Activated B cell treated with CpG ODN at 0.5 μM for 24 hours (primary cell): ENCODE data around the gene CENPX. TPM values are rescaled to one million over a fixed set of nuclear protein-coding genes. Genes with fewer than 3 reads are reported as not detected.
A peak's percentile ranks its signal among the peaks of the same experiment; 100 is the strongest.

ENCODE experiments used
- ATAC-seq: fragments of 200-7000 bp; cut with Tn5 transposase; one replicate; pipeline ENCODE4 v1.10.0; 2021; ENCODE audit warnings: low read depth, mild to moderate bottlenecking, moderate library complexity
- CTCF ChIA-PET: fragments of 350-600 bp; sonication (Branson Sonifier 250); formaldehyde crosslinking; loops from one replicate; lab custom pipeline; 2021; ENCODE audit warnings: antibody characterized with exemption; lab: Charles Lee
- POLR2A ChIA-PET: fragments of 350-600 bp; sonication (Branson Sonifier 250); formaldehyde crosslinking; loops from one replicate; lab custom pipeline; 2021; ENCODE audit warnings: antibody characterized with exemption; lab: Charles Lee
- DNase-seq: peaks from one replicate; pipeline ENCODE4 v3.0.0; 2022
- H3K27ac Mint-ChIP-seq: one replicate; pipeline ENCODE4 v1.8.0; 2020; ENCODE audit warnings: mixed read lengths
- H3K27me3 Mint-ChIP-seq: one replicate; pipeline ENCODE4 v1.8.0; 2021; ENCODE audit warnings: mixed read lengths
- H3K36me3 Mint-ChIP-seq: one replicate; pipeline ENCODE4 v1.8.0; 2021; ENCODE audit warnings: low read depth, mixed read lengths
- H3K4me1 Mint-ChIP-seq: one replicate; pipeline ENCODE4 v1.8.0; 2021; ENCODE audit warnings: mixed read lengths
- H3K4me3 Mint-ChIP-seq: one replicate; pipeline ENCODE4 v1.8.0; 2020; ENCODE audit warnings: mild to moderate bottlenecking, mixed read lengths
- H3K9me3 Mint-ChIP-seq: one replicate; pipeline ENCODE4 v1.8.0; 2020; ENCODE audit warnings: mixed read lengths
- intact Hi-C: fragments of 100-400 bp; cut with micrococcal nuclease; formaldehyde crosslinking; loops from one replicate; pipeline ENCODE4 v1.15.1; 2024
- total RNA-seq: library from RNA; stranded (reverse); gene quantifications from 2 replicates; pipeline ENCODE4 v1.2.3, GENCODE V29; 2022
- TF ChIP-seq, protein P1 (sequence below): fragments of 200-600 bp; IDR thresholded peaks from one replicate; pipeline ENCODE4 v1.8.0; 2022; ENCODE audit warnings: antibody characterized with exemption, mild to moderate bottlenecking

The CENPX gene
- total RNA-seq, 1 donor from 2014 or later = 41.7 TPM

DNA sequence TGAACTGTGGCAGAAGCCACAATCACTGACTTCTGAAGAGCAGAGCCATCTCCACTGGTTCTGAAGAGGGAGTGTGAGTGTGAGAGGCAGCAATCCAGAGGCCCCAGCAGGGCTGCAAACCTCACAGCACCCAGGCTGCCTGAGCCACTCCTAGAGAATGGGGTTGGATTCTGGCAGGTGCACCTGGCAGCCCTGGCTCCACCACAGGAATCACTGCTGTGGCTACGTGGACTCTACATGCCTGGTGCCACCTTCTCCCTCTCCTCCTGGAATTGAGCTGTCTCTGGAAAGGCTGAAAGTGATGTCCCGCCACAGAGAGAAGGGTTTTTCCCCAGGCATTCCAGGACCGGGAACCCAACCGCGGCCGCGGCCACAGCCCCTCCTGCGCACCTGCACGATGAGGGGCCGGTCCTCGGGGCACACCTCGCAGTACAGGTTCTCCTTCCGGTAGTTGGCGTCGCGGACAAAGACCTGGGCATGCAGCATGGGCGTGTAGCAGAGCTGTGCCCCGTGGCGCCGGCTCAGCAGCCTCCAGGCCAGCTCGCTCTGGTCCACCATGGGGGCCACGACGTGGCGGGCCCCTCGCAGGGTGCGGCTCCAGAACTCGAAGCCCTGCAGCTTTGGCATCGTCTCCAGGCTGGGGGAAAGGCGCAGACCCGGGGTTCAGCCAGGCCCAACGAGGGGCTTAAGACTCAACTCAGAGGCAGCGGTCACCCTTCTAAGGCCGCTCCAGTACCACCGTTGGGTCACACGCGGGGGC lies 41.9 kb upstream of the CENPX start:
- DNase-seq (no peak), ATAC-seq (no peak)
- ChIA-PET POLR2A (interaction anchor here (0.8 to 3.2 kb wide), 7 partner anchors 10 to 381 kb away, joined by 5 to 14 read pairs (median 7); partner anchors contain the start of genes ARL16, DCXR, FASN and HGS), CTCF (no interaction called here)
- TF ChIP-seq, protein P1, sequence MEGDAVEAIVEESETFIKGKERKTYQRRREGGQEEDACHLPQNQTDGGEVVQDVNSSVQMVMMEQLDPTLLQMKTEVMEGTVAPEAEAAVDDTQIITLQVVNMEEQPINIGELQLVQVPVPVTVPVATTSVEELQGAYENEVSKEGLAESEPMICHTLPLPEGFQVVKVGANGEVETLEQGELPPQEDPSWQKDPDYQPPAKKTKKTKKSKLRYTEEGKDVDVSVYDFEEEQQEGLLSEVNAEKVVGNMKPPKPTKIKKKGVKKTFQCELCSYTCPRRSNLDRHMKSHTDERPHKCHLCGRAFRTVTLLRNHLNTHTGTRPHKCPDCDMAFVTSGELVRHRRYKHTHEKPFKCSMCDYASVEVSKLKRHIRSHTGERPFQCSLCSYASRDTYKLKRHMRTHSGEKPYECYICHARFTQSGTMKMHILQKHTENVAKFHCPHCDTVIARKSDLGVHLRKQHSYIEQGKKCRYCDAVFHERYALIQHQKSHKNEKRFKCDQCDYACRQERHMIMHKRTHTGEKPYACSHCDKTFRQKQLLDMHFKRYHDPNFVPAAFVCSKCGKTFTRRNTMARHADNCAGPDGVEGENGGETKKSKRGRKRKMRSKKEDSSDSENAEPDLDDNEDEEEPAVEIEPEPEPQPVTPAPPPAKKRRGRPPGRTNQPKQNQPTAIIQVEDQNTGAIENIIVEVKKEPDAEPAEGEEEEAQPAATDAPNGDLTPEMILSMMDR = no peak
- Mint-ChIP-seq H3K27me3 (no peaks in the 10 kb centered on the region), H3K27ac (no peak overlapping the region), H3K4me1 (peaks cover 15% of the 10 kb centered on the region), H3K4me3 (peak overlapping the region; percentile 72), H3K9me3 (no peaks in the 10 kb centered on the region), H3K36me3 (peaks cover 20% of the 10 kb centered on the region)
- intact Hi-C loops = loop anchor here (1.0 to 2.0 kb wide), 3 partner anchors 13 to 34 kb away; partner anchors contain the start of genes DCXR, FASN, GPS1 and RFNG

GRCh38 chr17:82063424-82064415 lies 41.0 kb upstream of the CENPX start:
- DNase-seq (no peak), ATAC-seq (no peak)
- peaks cover 24% of the 10 kb centered on the region for H3K36me3 Mint-ChIP-seq
- H3K27me3 Mint-ChIP-seq = no peaks in the 10 kb centered on the region
- POLR2A ChIA-PET = interaction anchor here (0.7 to 3.2 kb wide), 5 partner anchors 9 to 380 kb away, joined by 3 to 8 read pairs (median 7); partner anchors contain the start of genes ARL16 and HGS
- H3K27ac Mint-ChIP-seq = no peak overlapping the region
- TF ChIP-seq, protein P1 = no peak
- peak overlapping the region; percentile 72 for H3K4me3 Mint-ChIP-seq
- CTCF ChIA-PET = no interaction called here
- peaks cover 15% of the 10 kb centered on the region for H3K4me1 Mint-ChIP-seq
- intact Hi-C loops = loop anchor here (2.0 kb wide), 1 partner anchor 27 kb away; the partner anchor contains the start of gene DCXR
- no peaks in the 10 kb centered on the region for H3K9me3 Mint-ChIP-seq

DNA sequence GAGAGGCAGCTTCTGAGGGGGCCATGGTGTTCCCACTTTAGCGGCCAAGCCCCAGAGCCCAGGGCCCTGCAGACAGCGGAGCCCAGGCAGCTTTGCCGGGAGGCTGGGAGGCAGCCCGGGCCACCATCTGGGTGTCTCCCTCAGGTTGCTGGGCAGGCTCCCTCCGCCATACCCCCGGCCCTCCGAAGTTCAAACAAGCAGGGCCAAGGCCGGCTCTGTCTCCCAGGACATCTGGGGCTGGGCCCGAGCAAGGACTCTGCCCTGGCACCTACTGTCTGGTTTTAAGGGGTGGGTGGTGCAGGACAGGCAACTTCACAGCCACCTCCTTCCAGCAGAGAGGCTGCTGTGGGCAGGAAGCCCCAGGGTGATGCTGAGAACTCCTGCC lies 40.3 kb upstream of the CENPX start:
- intact Hi-C loops = no loop called here
- H3K4me3 Mint-ChIP-seq = no peak overlapping the region
- no peaks in the 10 kb centered on the region for H3K9me3 Mint-ChIP-seq
- ATAC-seq = no peak
- POLR2A ChIA-PET = no interaction called here
- H3K4me1 Mint-ChIP-seq = peaks cover 15% of the 10 kb centered on the region
- CTCF ChIA-PET = no interaction called here
- no peaks in the 10 kb centered on the region for H3K27me3 Mint-ChIP-seq
- DNase-seq = no peak
- H3K27ac Mint-ChIP-seq = no peak overlapping the region
- TF ChIP-seq, protein P1 = no peak
- peaks cover 28% of the 10 kb centered on the region for H3K36me3 Mint-ChIP-seq

GRCh38 chr17:82062076-82062983 lies 39.7 kb upstream of the CENPX start:
- DNase-seq (no peak), ATAC-seq (no peak)
- ChIA-PET POLR2A (no interaction called here), CTCF (no interaction called here)
- Mint-ChIP-seq H3K9me3 (no peaks in the 10 kb centered on the region), H3K27me3 (no peaks in the 10 kb centered on the region), H3K27ac (no peak overlapping the region), H3K36me3 (peaks cover 35% of the 10 kb centered on the region), H3K4me3 (no peak overlapping the region), H3K4me1 (peaks cover 15% of the 10 kb centered on the region)
- TF ChIP-seq, protein P1 = no peak
- intact Hi-C loops = no loop called here
